Ishikawa (cell line): ENCODE measurements around the gene CPAMD8.

ENCODE experiments used
- CEBPB ChIP-seq: IDR thresholded peaks from 2 replicates; pipeline ENCODE4 v1.6.1; 2012
- CREB1 ChIP-seq: IDR thresholded peaks from 2 replicates; pipeline ENCODE4 v1.6.1; 2012; ENCODE audit warnings: low read depth
- EGR1 ChIP-seq: IDR thresholded peaks from 2 replicates; pipeline ENCODE4 v1.6.1; 2012
- EP300 ChIP-seq: IDR thresholded peaks from 2 replicates; pipeline ENCODE4 v1.6.1; 2012; ENCODE audit warnings: borderline replicate concordance
- FOXM1 ChIP-seq: IDR thresholded peaks from 2 replicates; pipeline ENCODE4 v1.6.1; 2012; ENCODE audit warnings: low read depth, borderline replicate concordance
- MAX ChIP-seq: IDR thresholded peaks from 2 replicates; pipeline ENCODE4 v1.6.1; 2012
- NFIC ChIP-seq: IDR thresholded peaks from 2 replicates; pipeline ENCODE4 v1.6.1; 2012
- RAD21 ChIP-seq: IDR thresholded peaks from 2 replicates; pipeline ENCODE4 v1.6.1; 2012; ENCODE audit warnings: low read depth
- REST ChIP-seq: IDR thresholded peaks from 2 replicates; pipeline ENCODE4 v1.6.1; 2012; ENCODE audit warnings: low read depth, mild to moderate bottlenecking
- TAF1 ChIP-seq: IDR thresholded peaks from 2 replicates; pipeline ENCODE4 v1.6.1; 2012; ENCODE audit warnings: low read depth, mild to moderate bottlenecking
- TCF12 ChIP-seq: IDR thresholded peaks from 2 replicates; pipeline ENCODE4 v1.6.1; 2012; ENCODE audit warnings: low read depth
- TEAD4 ChIP-seq: IDR thresholded peaks from 2 replicates; pipeline ENCODE4 v1.6.1; 2012
- USF1 ChIP-seq: IDR thresholded peaks from 2 replicates; pipeline ENCODE4 v1.6.1; 2012
- YY1 ChIP-seq: IDR thresholded peaks from 2 replicates; pipeline ENCODE4 v1.6.1; 2012; ENCODE audit warnings: low read depth
- ZBTB7A ChIP-seq: IDR thresholded peaks from 2 replicates; pipeline ENCODE4 v1.6.1; 2012; ENCODE audit warnings: low read depth

Gene CPAMD8

GRCh38 chr19:16868423-16869130 is 158.0 kb downstream of the CPAMD8 start:
- TF ChIP-seq MAX (no peak), CEBPB (no peak), RAD21 (no peak)

GRCh38 chr19:16867211-16867610 is 159.4 kb downstream of the CPAMD8 start:
- TF ChIP-seq REST (no peak), TEAD4 (no peak), EP300 (no peak), EGR1 (no peak), CEBPB (no peak), MAX (no peak), RAD21 (no peak)

- no peak for TF ChIP-seq TEAD4
- TF ChIP-seq RAD21, result no peak
These were observed 163.7 kb downstream of the CPAMD8 start for GRCh38 chr19:16862826-16863415.

GRCh38 chr19:16861834-16862233 is 164.8 kb downstream of the CPAMD8 start:
- TF ChIP-seq TCF12, result no peak
- TF ChIP-seq ZBTB7A, result no peak
- TF ChIP-seq CEBPB, result no peak
- no peak for TF ChIP-seq TAF1
- TF ChIP-seq YY1, result no peak
- TF ChIP-seq RAD21, result no peak
- TF ChIP-seq CREB1, result no peak

- TF ChIP-seq CEBPB (no peak), EP300 (no peak), TEAD4 (no peak), FOXM1 (no peak), CREB1 (no peak), MAX (no peak), TAF1 (no peak), REST (no peak), YY1 (no peak), TCF12 (no peak), RAD21 (no peak), EGR1 (no peak), ZBTB7A (no peak), NFIC (no peak), USF1 (no peak)
These were observed 165.6 kb downstream of the CPAMD8 start for GRCh38 chr19:16861011-16861410.

GRCh38 chr19:16860118-16860517 is 166.5 kb downstream of the CPAMD8 start:
- no peak for TF ChIP-seq CREB1
- no peak for TF ChIP-seq EGR1
- no peak for TF ChIP-seq ZBTB7A
- no peak for TF ChIP-seq TAF1
- no peak for TF ChIP-seq NFIC

GRCh38 chr19:16859626-16860025 is 167.0 kb downstream of the CPAMD8 start:
- TF ChIP-seq TEAD4, result no peak
- TF ChIP-seq NFIC, result no peak
- TF ChIP-seq EGR1, result no peak
